Activated naive CD8-positive, alpha-beta T cell treated with anti-CD3 and anti-CD28 coated beads, Interleukin-2, amount 50 U/mL, for 24 hours (primary cell): ENCODE measurements around the gene LCN9.

Experiments used
- ATAC-seq: fragments of 150-1000 bp; cut with Tn5 transposase; one replicate; pipeline ENCODE4 v1.10.0; 2021
- DNase-seq: peaks from one replicate; pipeline ENCODE4 v3.0.0; 2021
- H3K27ac Mint-ChIP-seq: one replicate; pipeline ENCODE4 v1.8.0; 2021; ENCODE audit warnings: mild to moderate bottlenecking, mixed read lengths
- H3K27me3 Mint-ChIP-seq: one replicate; pipeline ENCODE4 v1.8.0; 2021; ENCODE audit warnings: mixed read lengths
- H3K36me3 Mint-ChIP-seq: one replicate; pipeline ENCODE4 v1.8.0; 2021; ENCODE audit warnings: low read depth, mixed read lengths
- H3K4me1 Mint-ChIP-seq: one replicate; pipeline ENCODE4 v1.8.0; 2021; ENCODE audit warnings: mixed read lengths
- H3K4me3 Mint-ChIP-seq: one replicate; pipeline ENCODE4 v1.8.0; 2021; ENCODE audit warnings: mild to moderate bottlenecking, moderate library complexity, mixed read lengths
- H3K9me3 Mint-ChIP-seq: one replicate; pipeline ENCODE4 v1.8.0; 2021; ENCODE audit warnings: mixed read lengths

LCN9 gene

DNA sequence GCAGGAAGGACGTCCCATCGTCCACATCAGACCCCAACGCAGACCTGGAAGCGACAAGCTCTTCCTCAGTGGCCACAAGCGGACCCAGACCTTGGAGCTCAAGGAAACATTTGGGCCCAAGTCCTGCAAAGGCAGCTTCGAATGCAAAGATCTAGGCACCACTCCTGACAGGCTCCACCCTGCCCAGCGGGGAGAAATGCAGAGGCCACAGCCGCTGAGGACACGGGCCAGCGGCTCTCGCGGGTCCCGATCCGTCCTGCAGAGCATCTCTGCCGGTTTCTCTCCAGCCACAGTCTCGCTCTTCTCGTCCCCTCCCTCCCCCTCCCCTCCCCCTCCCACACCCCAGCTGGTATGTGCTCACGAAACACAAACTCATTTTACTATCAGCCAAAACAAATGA is 31.3 kb downstream of the LCN9 start:
- H3K27me3 Mint-ChIP-seq: peaks cover 2% of the 10 kb centered on the region
- DNase-seq (no peak), ATAC-seq (no peak)
- H3K36me3 Mint-ChIP-seq: no peaks in the 10 kb centered on the region
- no peaks in the 10 kb centered on the region for H3K9me3 Mint-ChIP-seq
- no peaks in the 10 kb centered on the region for H3K4me1 Mint-ChIP-seq
- no peak overlapping the region for H3K4me3 Mint-ChIP-seq
- no peak overlapping the region for H3K27ac Mint-ChIP-seq

DNA sequence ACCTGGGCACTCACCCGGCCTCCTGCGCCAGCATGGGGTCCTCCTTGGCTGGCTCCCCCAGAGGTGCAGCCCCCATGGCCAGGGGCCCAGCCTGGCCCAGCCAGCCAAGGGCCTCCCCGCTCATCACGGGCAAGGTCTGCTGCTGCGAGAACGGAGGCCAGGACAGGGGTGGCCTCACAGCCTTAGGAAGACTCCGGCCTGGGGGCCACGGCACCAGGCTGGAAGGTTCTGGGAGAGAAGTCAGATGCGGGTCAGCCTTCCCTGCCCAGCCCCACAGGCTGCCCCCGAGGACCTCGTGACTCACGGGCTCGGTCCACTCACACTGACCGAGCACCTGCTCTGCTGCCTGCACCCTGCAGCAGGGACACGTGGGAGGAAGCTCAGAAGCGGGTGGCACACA is 31.9 kb downstream of the LCN9 start:
- Mint-ChIP-seq H3K4me1 (no peaks in the 10 kb centered on the region), H3K36me3 (no peaks in the 10 kb centered on the region), H3K27ac (no peak overlapping the region), H3K4me3 (no peak overlapping the region), H3K9me3 (no peaks in the 10 kb centered on the region), H3K27me3 (peaks cover 2% of the 10 kb centered on the region)
- no peak for DNase-seq
- ATAC-seq: no peak

- Mint-ChIP-seq H3K4me3 (no peak overlapping the region), H3K4me1 (no peaks in the 10 kb centered on the region), H3K36me3 (no peaks in the 10 kb centered on the region), H3K27me3 (peaks cover 4% of the 10 kb centered on the region), H3K9me3 (no peaks in the 10 kb centered on the region), H3K27ac (no peak overlapping the region)
- no peak for DNase-seq
- no peak for ATAC-seq
Observed at GRCh38 chr9:135695642-135696041, 32.5 kb downstream of the LCN9 start.

DNA sequence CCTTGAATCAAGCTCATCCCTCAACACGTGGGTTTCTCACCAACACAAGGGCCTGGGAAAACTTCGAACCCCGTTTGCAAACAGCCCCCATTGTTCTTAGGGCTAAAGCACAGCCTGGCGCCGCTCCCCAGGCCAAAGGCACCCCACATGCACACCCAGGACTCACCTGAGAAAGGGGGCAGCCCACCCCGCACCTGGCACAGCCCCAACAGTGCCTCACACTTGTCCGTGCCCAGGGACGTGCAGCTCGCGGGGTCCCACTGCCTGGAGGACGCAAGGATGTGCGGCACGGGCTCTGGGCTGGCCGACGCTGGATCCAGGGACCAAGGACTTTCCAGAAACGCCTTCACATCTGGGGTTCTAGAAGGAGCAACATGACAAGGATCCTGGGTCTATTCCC is 33.3 kb downstream of the LCN9 start:
- DNase-seq (no peak), ATAC-seq (no peak)
- no peaks in the 10 kb centered on the region for H3K9me3 Mint-ChIP-seq
- no peak overlapping the region for H3K4me3 Mint-ChIP-seq
- no peaks in the 10 kb centered on the region for H3K4me1 Mint-ChIP-seq
- peaks cover 4% of the 10 kb centered on the region for H3K27me3 Mint-ChIP-seq
- H3K27ac Mint-ChIP-seq: no peak overlapping the region
- no peaks in the 10 kb centered on the region for H3K36me3 Mint-ChIP-seq

GRCh38 chr9:135697226-135697625 is 34.1 kb downstream of the LCN9 start:
- DNase-seq (no peak), ATAC-seq (no peak)
- Mint-ChIP-seq H3K36me3 (no peaks in the 10 kb centered on the region), H3K4me1 (no peaks in the 10 kb centered on the region), H3K9me3 (no peaks in the 10 kb centered on the region), H3K27me3 (peaks cover 4% of the 10 kb centered on the region), H3K27ac (no peak overlapping the region), H3K4me3 (no peak overlapping the region)

GRCh38 chr9:135698236-135698635 is 35.1 kb downstream of the LCN9 start:
- no peak overlapping the region for H3K27ac Mint-ChIP-seq
- H3K36me3 Mint-ChIP-seq: no peaks in the 10 kb centered on the region
- DNase-seq (no peak), ATAC-seq (no peak)
- H3K4me1 Mint-ChIP-seq: no peaks in the 10 kb centered on the region
- no peak overlapping the region for H3K4me3 Mint-ChIP-seq
- peaks cover 6% of the 10 kb centered on the region for H3K27me3 Mint-ChIP-seq
- H3K9me3 Mint-ChIP-seq: no peaks in the 10 kb centered on the region

GRCh38 chr9:135698767-135699166 is 35.7 kb downstream of the LCN9 start:
- ATAC-seq: no peak
- H3K36me3 Mint-ChIP-seq: no peaks in the 10 kb centered on the region
- H3K4me1 Mint-ChIP-seq: no peaks in the 10 kb centered on the region
- H3K4me3 Mint-ChIP-seq: no peak overlapping the region
- no peaks in the 10 kb centered on the region for H3K9me3 Mint-ChIP-seq
- peaks cover 5% of the 10 kb centered on the region for H3K27me3 Mint-ChIP-seq
- DNase-seq: no peak
- H3K27ac Mint-ChIP-seq: no peak overlapping the region

GRCh38 chr9:135699440-135699839 is 36.3 kb downstream of the LCN9 start, which contains the start of gene SOHLH1:
Gene SOHLH1, minus strand, starts transcription at chr9:135699481. Its CDS starts 14 bp downstream, at chr9:135699467.
- Mint-ChIP-seq H3K36me3 (no peaks in the 10 kb centered on the region), H3K9me3 (no peaks in the 10 kb centered on the region), H3K27ac (no peak within 1 kb of the TSS), H3K4me3 (no peak within 1 kb of the TSS), H3K4me1 (no peaks in the 10 kb centered on the region), H3K27me3 (peaks cover 5% of the 10 kb centered on the region)
- no peak for ATAC-seq
- no peak for DNase-seq

DNA sequence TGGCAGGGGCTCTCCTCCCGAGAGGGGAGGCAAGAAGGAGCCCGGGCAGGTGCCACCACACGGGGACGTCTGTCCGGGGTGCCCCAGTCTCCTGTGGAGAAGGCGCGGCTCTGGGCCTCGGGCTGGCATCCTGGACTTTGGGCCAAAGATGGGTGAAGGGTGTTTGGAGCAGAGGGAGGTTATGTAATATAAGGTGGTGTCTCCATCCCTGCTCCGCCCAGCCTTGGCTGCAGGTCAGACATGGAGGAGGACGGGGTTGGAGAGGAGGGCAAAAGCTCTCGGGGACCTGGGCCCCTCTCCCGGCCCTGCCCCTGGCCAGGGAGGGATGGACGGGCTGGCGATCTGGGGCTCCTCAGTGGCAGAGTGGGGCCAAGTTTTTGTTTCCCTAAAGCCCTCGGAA is 37.4 kb downstream of the LCN9 start:
- Mint-ChIP-seq H3K27me3 (peaks cover 5% of the 10 kb centered on the region), H3K9me3 (no peaks in the 10 kb centered on the region), H3K4me3 (no peak overlapping the region), H3K4me1 (no peaks in the 10 kb centered on the region), H3K27ac (no peak overlapping the region), H3K36me3 (no peaks in the 10 kb centered on the region)
- ATAC-seq (no peak), DNase-seq (no peak)

DNA sequence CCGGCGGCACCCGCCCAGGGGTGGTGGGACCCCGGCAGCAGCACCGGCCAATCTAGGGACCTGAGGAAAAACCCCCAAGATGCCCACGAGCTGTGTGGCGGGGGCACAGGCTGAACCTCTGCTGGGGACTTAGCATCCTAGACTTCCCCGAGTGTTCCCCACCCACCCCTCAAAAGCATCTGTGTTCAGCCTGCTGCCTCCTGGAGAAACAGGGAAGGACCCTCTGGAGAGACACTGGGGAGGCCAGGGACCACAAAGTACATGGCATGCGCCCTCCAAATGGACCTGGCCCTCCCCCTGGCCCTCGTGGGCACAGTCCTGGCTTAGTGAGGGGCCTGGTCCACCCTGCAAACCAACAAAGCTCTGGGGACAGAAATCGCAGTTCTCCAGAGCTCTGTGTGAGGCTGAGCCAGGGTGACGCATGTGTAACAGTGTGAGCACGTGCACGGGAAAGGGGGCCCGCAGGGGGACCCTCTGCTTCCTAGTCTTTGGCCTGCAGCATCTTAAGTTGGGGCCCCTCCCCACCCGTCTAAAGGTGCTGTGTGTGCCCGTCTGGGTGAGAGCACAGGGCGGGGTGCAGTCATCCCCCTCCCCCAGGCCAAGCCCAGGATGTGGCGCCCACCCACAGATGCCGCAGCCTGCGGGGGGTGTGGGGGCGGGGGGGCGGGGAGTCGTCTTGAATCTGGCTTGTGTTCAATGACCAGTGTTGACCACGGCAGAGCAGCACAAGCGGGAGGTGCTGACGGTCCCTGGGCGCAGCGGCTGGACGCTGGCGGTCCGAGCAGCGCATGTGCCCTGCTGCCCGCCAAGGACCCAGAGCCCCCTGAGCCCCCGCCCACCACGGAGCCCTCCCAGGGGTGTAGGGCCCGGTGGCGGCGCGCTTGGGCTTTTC is 38.2 kb downstream of the LCN9 start:
- DNase-seq (peak; percentile 18), ATAC-seq (peak; percentile 9)
- Mint-ChIP-seq H3K9me3 (no peaks in the 10 kb centered on the region), H3K4me3 (no peak overlapping the region), H3K27ac (no peak overlapping the region), H3K36me3 (no peaks in the 10 kb centered on the region), H3K4me1 (no peaks in the 10 kb centered on the region), H3K27me3 (peaks cover 5% of the 10 kb centered on the region)

DNA sequence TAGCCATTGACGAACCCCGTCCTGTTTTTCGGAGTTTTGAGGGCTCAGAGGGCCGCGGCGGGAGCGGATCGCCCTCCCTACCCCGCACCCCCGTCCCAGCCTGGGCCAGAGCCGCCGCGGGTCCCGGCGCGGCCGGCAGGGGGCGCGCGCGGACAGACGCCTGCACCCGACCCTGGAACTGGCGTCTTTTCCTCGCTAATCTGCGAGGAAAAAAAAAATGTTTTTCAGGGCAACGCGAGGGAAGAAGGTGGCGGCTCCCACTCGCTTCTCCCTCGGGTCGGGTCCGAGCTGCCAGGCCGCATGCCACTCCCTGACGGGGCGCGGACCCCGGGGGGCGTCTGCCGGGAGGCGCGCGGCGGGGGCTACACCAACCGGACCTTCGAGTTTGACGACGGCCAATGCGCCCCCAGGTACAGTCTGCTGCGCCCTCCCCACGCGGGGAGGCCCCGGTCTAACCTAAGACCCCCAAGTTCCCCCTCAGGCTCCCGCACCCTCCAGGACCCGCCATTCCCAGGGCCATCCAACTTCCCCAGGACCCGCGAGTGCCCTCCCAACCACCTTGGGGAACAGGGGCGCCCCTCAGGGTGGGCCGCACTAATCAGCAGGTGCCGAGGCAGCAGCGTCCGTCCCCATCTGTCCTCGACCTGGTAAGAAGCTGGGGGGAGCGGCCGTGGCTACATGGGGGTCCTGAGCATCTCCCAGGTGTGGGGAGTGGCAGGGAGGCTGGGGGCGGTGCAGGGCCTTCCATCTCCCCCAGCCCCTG is 39.0 kb downstream of the LCN9 start, which contains the start of gene KCNT1:
TSS of gene KCNT1 (plus strand) at position 227 of the 763 bp plus-strand sequence. CDS start at position 301, 74 bp downstream.
- no peaks in the 10 kb centered on the region for H3K9me3 Mint-ChIP-seq

DNA sequence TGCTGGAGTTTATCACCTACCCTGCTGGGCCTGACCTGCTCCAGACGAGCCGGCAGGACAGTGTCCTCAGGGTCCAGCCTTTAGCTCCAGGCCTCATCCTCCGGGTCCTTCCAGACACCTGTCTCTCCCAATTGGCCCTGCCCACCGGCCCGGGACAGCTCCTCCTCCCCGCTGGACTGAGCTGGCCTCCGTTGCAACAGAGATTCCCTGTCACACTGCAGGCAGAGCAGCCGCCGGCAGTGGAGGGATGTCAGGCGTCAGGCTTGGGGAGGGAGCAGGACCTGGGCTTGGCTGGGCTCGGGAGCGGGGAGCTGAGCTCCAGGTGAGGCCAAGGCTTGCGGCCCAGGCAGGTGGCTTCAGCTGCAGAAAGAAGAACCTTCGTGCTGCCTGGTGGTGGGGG is 40.6 kb downstream of the LCN9 start:
- Mint-ChIP-seq H3K36me3 (no peaks in the 10 kb centered on the region), H3K9me3 (no peaks in the 10 kb centered on the region), H3K4me3 (no peak overlapping the region), H3K27ac (no peak overlapping the region), H3K27me3 (peaks cover 5% of the 10 kb centered on the region), H3K4me1 (no peaks in the 10 kb centered on the region)
- ATAC-seq: no peak
- DNase-seq: no peak

More for the DNA sequence above, 39.0 kb downstream of the LCN9 start, which contains the start of gene KCNT1:
- H3K36me3 Mint-ChIP-seq: no peaks in the 10 kb centered on the region
- ATAC-seq (peak; percentile 20), DNase-seq (peak; percentile 70)
- no peaks in the 10 kb centered on the region for H3K4me1 Mint-ChIP-seq
- peaks cover 5% of the 10 kb centered on the region for H3K27me3 Mint-ChIP-seq
- no peak within 1 kb of the TSS for H3K27ac Mint-ChIP-seq
- no peak within 1 kb of the TSS for H3K4me3 Mint-ChIP-seq

DNA sequence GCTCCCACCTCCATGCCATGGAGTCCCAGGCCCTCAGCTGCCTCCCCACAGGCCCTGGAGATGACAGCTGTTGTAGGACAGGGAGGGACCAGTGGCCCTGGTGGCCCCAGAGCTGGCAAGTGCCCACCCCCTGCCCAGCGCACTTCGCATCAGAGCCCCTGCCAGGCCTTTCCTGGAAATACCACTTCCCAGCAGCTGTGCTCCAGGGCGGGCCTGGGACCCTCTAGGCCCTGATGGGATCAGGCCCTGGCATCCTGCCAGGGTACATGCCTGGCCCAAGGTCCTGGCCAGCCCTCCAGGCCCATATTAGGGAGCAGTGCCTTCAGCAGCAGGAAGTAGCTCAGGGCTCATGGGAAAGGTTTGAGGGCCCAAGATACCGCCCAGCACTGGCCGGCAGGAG is 41.4 kb downstream of the LCN9 start:
- no peaks in the 10 kb centered on the region for H3K4me1 Mint-ChIP-seq
- no peak overlapping the region for H3K4me3 Mint-ChIP-seq
- no peak for DNase-seq
- H3K36me3 Mint-ChIP-seq: no peaks in the 10 kb centered on the region
- no peaks in the 10 kb centered on the region for H3K9me3 Mint-ChIP-seq
- no peak overlapping the region for H3K27ac Mint-ChIP-seq
- no peak for ATAC-seq
- H3K27me3 Mint-ChIP-seq: peaks cover 5% of the 10 kb centered on the region

DNA sequence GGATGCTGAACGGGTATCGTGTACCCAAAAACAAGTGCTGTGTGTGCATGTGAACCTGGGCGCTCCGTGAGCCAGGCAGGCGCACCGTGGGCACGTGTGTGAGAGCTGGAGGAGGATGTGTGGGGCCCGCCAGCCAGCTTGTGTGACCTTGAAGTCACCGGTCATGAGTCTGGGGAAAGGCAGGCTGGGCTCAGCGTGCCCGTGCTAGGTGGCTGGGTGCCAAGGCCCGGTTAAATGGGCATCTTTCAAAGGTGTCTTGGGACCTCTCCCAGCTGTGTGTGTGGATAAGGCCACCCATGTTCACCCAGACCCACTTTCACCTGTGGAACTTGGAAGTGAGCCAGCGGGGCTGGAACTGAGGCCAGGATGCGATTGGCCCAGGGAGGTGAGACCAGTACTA is 42.3 kb downstream of the LCN9 start:
- Mint-ChIP-seq H3K4me1 (no peaks in the 10 kb centered on the region), H3K27me3 (peaks cover 5% of the 10 kb centered on the region), H3K9me3 (no peaks in the 10 kb centered on the region), H3K27ac (no peak overlapping the region), H3K36me3 (no peaks in the 10 kb centered on the region), H3K4me3 (no peak overlapping the region)
- ATAC-seq (no peak), DNase-seq (no peak)

- ATAC-seq (no peak), DNase-seq (no peak)
- Mint-ChIP-seq H3K27ac (no peak overlapping the region), H3K9me3 (no peaks in the 10 kb centered on the region), H3K27me3 (peaks cover 4% of the 10 kb centered on the region), H3K4me3 (no peak overlapping the region), H3K36me3 (no peaks in the 10 kb centered on the region), H3K4me1 (no peaks in the 10 kb centered on the region)
Observed at GRCh38 chr9:135706288-135706687, 43.2 kb downstream of the LCN9 start.
